Peyer's patch (tissue), 4 donors: ENCODE data around the gene EFEMP1.

ENCODE experiments used
- POLR2A ChIP-seq, 2 donors: fragments of 450-650 bp; IDR thresholded peaks; one replicate each; pipeline ENCODE4 v1.5.1; 2017; ENCODE audit warnings: antibody characterized with exemption in 2 of 2, mild to moderate bottlenecking in 2 of 2, moderate library complexity in 2 of 2
- TF ChIP-seq, protein P1 (sequence below), 6 experiments: fragments of 450-650 bp in 4 of 6; fragments of 200-600 bp in 2 of 6; sonication (generic) in 1 of 6; IDR thresholded peaks; one replicate each; pipeline ENCODE4 v1.5.1; 2017 to 2019; ENCODE audit warnings: antibody characterized with exemption in 6 of 6, mild to moderate bottlenecking in 3 of 6, moderate library complexity in 1 of 6

GRCh38 chr2:55883829-55884228 is 39.8 kb downstream of the EFEMP1 start:
- TF ChIP-seq, protein P1, sequence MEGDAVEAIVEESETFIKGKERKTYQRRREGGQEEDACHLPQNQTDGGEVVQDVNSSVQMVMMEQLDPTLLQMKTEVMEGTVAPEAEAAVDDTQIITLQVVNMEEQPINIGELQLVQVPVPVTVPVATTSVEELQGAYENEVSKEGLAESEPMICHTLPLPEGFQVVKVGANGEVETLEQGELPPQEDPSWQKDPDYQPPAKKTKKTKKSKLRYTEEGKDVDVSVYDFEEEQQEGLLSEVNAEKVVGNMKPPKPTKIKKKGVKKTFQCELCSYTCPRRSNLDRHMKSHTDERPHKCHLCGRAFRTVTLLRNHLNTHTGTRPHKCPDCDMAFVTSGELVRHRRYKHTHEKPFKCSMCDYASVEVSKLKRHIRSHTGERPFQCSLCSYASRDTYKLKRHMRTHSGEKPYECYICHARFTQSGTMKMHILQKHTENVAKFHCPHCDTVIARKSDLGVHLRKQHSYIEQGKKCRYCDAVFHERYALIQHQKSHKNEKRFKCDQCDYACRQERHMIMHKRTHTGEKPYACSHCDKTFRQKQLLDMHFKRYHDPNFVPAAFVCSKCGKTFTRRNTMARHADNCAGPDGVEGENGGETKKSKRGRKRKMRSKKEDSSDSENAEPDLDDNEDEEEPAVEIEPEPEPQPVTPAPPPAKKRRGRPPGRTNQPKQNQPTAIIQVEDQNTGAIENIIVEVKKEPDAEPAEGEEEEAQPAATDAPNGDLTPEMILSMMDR (IDR thresholded peaks at IDR 0.05) = no peak
- TF ChIP-seq POLR2A (IDR thresholded peaks at IDR 0.05) = no peak
